HG03103 (cell line): ENCODE results near the gene PCDH1.

Experiments used
- ATAC-seq: cut with Tn5 transposase; IDR thresholded peaks from one replicate; pipeline ENCODE4 v1.9.1; 2021; ENCODE audit warnings: low read depth; ENCODE audit not compliant: unreplicated experiment

Gene PCDH1

GRCh38 chr5:141814064-141814964 is 63.9 kb downstream of the PCDH1 start:
- ATAC-seq = no peak

- no peak for ATAC-seq
Observed at GRCh38 chr5:141812512-141812911, 65.7 kb downstream of the PCDH1 start.

GRCh38 chr5:141811287-141812155 is 66.7 kb downstream of the PCDH1 start:
- no peak for ATAC-seq

GRCh38 chr5:141810702-141811101 is 67.5 kb downstream of the PCDH1 start:
- no peak for ATAC-seq

GRCh38 chr5:141809380-141810096 is 68.7 kb downstream of the PCDH1 start:
- ATAC-seq = no peak

- no peak for ATAC-seq
Observed at GRCh38 chr5:141808857-141809256, 69.4 kb downstream of the PCDH1 start.

- ATAC-seq = no peak
Observed at GRCh38 chr5:141807732-141808131, 70.5 kb downstream of the PCDH1 start.

GRCh38 chr5:141807329-141807728 is 70.9 kb downstream of the PCDH1 start:
- no peak for ATAC-seq

- ATAC-seq = no peak
Observed at GRCh38 chr5:141806626-141807025, 71.6 kb downstream of the PCDH1 start.

- no peak for ATAC-seq
Observed at GRCh38 chr5:141805874-141806595, 72.2 kb downstream of the PCDH1 start.

GRCh38 chr5:141804475-141804874 is 73.7 kb downstream of the PCDH1 start:
- no peak for ATAC-seq
